T-cell (primary cell): Measurements from ENCODE around the gene TNC. TPM values are rescaled to one million over a fixed set of nuclear protein-coding genes. Genes with fewer than 3 reads are reported as not detected.

Experiments used
- ATAC-seq, 4 experiments: fragments of 200-7000 bp in 3 of 4; fragments of 150-1000 bp in 1 of 4; cut with Tn5 transposase; replicated peaks in 1 of 4; 1 replicate in 3 of 4; 2 replicates in 1 of 4; pipeline ENCODE4 v1.10.0; 2021; ENCODE audit warnings: moderate library complexity in 3 of 4, mild to moderate bottlenecking in 2 of 4, moderate number of reproducible peaks in 1 of 4
- CTCF ChIA-PET, 2 donors: fragments of 300-600 bp; sonication (Branson Sonifier 250); formaldehyde crosslinking; loops; one replicate each; lab custom pipeline; 2022; ENCODE audit warnings: antibody characterized with exemption in 2 of 2; lab: Charles Lee
- POLR2A ChIA-PET, 2 donors: fragments of 300-600 bp; sonication (Branson Sonifier 250); formaldehyde crosslinking; loops; one replicate each; lab custom pipeline; 2022; ENCODE audit warnings: antibody characterized with exemption in 2 of 2; lab: Charles Lee
- DNase-seq, 35 experiments: peaks; one replicate each; pipeline versions ENCODE4 v3.0.0 to v3.0.0-alpha.2; 2013 to 2023
- H3K27ac ChIP-seq: one replicate; pipeline ENCODE4 v1.5.1; 2013; ENCODE audit warnings: low read length
- H3K27me3 ChIP-seq, 2 experiments: replicated peaks in 1 of 2; 1 replicate in 1 of 2; 2 replicates in 1 of 2; pipeline versions ENCODE4 v1.6.1 to v1.7.0; 2013; ENCODE audit warnings: low read length in 1 of 2, mixed read lengths in 1 of 2; ENCODE audit not compliant: control insufficient read depth in 2 of 2, insufficient read depth in 2 of 2; ENCODE audit errors: extremely low read depth in 1 of 2
- H3K36me3 ChIP-seq, 2 donors: 1 replicate in 1 of 2; 2 replicates in 1 of 2; pipeline versions ENCODE4 v1.6.1 to v1.7.0; 2013; ENCODE audit warnings: low read length in 1 of 2; ENCODE audit not compliant: control insufficient read depth in 2 of 2, insufficient read depth in 1 of 2; ENCODE audit errors: extremely low read depth in 1 of 2
- H3K4me1 ChIP-seq, 2 experiments: 1 replicate in 1 of 2; 2 replicates in 1 of 2; pipeline versions ENCODE4 v1.6.1 to v1.7.0; 2013; ENCODE audit warnings: low read length in 2 of 2, mixed read lengths in 1 of 2; ENCODE audit not compliant: insufficient read depth in 2 of 2, control insufficient read depth in 1 of 2; ENCODE audit errors: extremely low read depth in 1 of 2
- H3K4me3 ChIP-seq, 2 donors: 1 replicate in 1 of 2; 2 replicates in 1 of 2; pipeline versions ENCODE4 v1.5.1 to v1.7.0; 2013; ENCODE audit warnings: mild to moderate bottlenecking in 2 of 2, low read length in 1 of 2, moderate library complexity in 1 of 2; ENCODE audit not compliant: control insufficient read depth in 1 of 2; ENCODE audit errors: extremely low read depth in 1 of 2
- H3K9me3 ChIP-seq: 2 replicates; pipeline ENCODE4 v1.7.0; 2013
- H3K27ac Mint-ChIP-seq, 2 donors: one replicate each; pipeline ENCODE4 v1.8.0; 2020 to 2021; ENCODE audit warnings: mild to moderate bottlenecking in 2 of 2, mixed read lengths in 2 of 2
- H3K27me3 Mint-ChIP-seq, 2 donors: one replicate each; pipeline ENCODE4 v1.8.0; 2021 to 2022; ENCODE audit warnings: mixed read lengths in 2 of 2
- H3K36me3 Mint-ChIP-seq: one replicate; pipeline ENCODE4 v1.8.0; 2021; ENCODE audit warnings: mixed read lengths
- H3K4me1 Mint-ChIP-seq, 3 donors: one replicate each; pipeline ENCODE4 v1.8.0; 2020 to 2022; ENCODE audit warnings: mixed read lengths in 3 of 3, mild to moderate bottlenecking in 1 of 3
- H3K4me3 Mint-ChIP-seq, 3 donors: one replicate each; pipeline ENCODE4 v1.8.0; 2020 to 2022; ENCODE audit warnings: mild to moderate bottlenecking in 3 of 3, mixed read lengths in 3 of 3, moderate library complexity in 3 of 3
- H3K9me3 Mint-ChIP-seq, 3 donors: one replicate each; pipeline ENCODE4 v1.8.0; 2020 to 2022; ENCODE audit warnings: mixed read lengths in 3 of 3
- WGBS: methylation state at CpG from one replicate; pipeline ENCODE4 v1.1.5; 2013; ENCODE audit warnings: missing lambda C conversion rate; ENCODE audit not compliant: insufficient coverage; 5-methylcytosine and 5-hydroxymethylcytosine counted together
- total RNA-seq, 35 experiments: library from RNA in 6 of 35; stranded (reverse) in 6 of 35; fragments of 120-200 nt in 1 of 35; gene quantifications; one replicate each; pipeline versions ENCODE4 v1.2.1 to v1.2.4 and lab custom pipeline; 2013 to 2026

The TNC gene
- total RNA-seq, 5 donors from 2014 or later (not counting 1 experiment from before 2014, with no cell fraction given) = 0.16 to 0.29 (median 0.20) TPM; not detected in 2

- Mint-ChIP-seq H3K27me3 (peaks cover 16 to 32% of the 10 kb centered on the region in 2 donors), H3K9me3 (peaks cover 0 to 3% (median 0%) of the 10 kb centered on the region in 3 donors), H3K27ac (no peak overlapping the region), H3K4me1 (peaks cover 0 to 16% (median 0%) of the 10 kb centered on the region in 3 donors), H3K36me3 (no peaks in the 10 kb centered on the region), H3K4me3 (no peak overlapping the region)
- Histone ChIP-seq H3K9me3 (no peaks in the 10 kb centered on the region), H3K4me1 (no peaks in the 10 kb centered on the region), H3K36me3 (no peaks in the 10 kb centered on the region), H3K27me3 (peaks cover 0 to 4% of the 10 kb centered on the region in 2 experiments), H3K4me3 (no peak overlapping the region), H3K27ac (no peak overlapping the region)
- DNase-seq (no peak), ATAC-seq (no peak)
- ChIA-PET POLR2A (no interaction called here), CTCF (no interaction called here)
- WGBS = 83% methylated on average over 1 of the region's 2 CpGs
Observed at GRCh38 chr9:115138151-115138550, 20.2 kb upstream of the TNC start.

- DNase-seq = no peak
- H3K27me3 ChIP-seq = peaks cover 0 to 6% of the 10 kb centered on the region in 2 experiments
- H3K4me3 Mint-ChIP-seq = no peak overlapping the region
- no peaks in the 10 kb centered on the region for H3K4me1 ChIP-seq
- no peak overlapping the region for H3K4me3 ChIP-seq
- no peak for ATAC-seq
- H3K9me3 Mint-ChIP-seq = peaks cover 0 to 3% (median 0%) of the 10 kb centered on the region in 3 donors
- H3K27ac ChIP-seq = no peak overlapping the region
- no peak overlapping the region for H3K27ac Mint-ChIP-seq
- no peaks in the 10 kb centered on the region for H3K9me3 ChIP-seq
- H3K27me3 Mint-ChIP-seq = peaks cover 12 to 28% of the 10 kb centered on the region in 2 donors
- ChIA-PET POLR2A (no interaction called here), CTCF (no interaction called here)
- WGBS = 20% methylated on average over 1 of the region's 2 CpGs
- no peaks in the 10 kb centered on the region for H3K36me3 Mint-ChIP-seq
- no peaks in the 10 kb centered on the region for H3K36me3 ChIP-seq
- H3K4me1 Mint-ChIP-seq = peaks cover 0 to 14% (median 0%) of the 10 kb centered on the region in 3 donors
Observed at GRCh38 chr9:115137526-115137925, 19.6 kb upstream of the TNC start.

GRCh38 chr9:115135821-115136778 lies 18.1 kb upstream of the TNC start:
- H3K4me3 ChIP-seq = no peak overlapping the region
- no peaks in the 10 kb centered on the region for H3K9me3 ChIP-seq
- no peaks in the 10 kb centered on the region for H3K36me3 Mint-ChIP-seq
- H3K4me1 Mint-ChIP-seq = peaks cover 0 to under 1% (median 0%) of the 10 kb centered on the region in 3 donors
- H3K27me3 ChIP-seq = peaks cover 0 to 6% of the 10 kb centered on the region in 2 experiments
- ChIA-PET POLR2A (no interaction called here), CTCF (no interaction called here)
- 84% methylated on average over 6 of the region's 8 CpGs for WGBS
- no peaks in the 10 kb centered on the region for H3K36me3 ChIP-seq
- peaks cover 0 to 3% (median 0%) of the 10 kb centered on the region in 3 donors for H3K9me3 Mint-ChIP-seq
- peaks cover 13 to 27% of the 10 kb centered on the region in 2 donors for H3K27me3 Mint-ChIP-seq
- no peak overlapping the region for H3K4me3 Mint-ChIP-seq
- no peaks in the 10 kb centered on the region for H3K4me1 ChIP-seq
- H3K27ac Mint-ChIP-seq = no peak overlapping the region
- ATAC-seq (no peak), DNase-seq (no peak)
- no peak overlapping the region for H3K27ac ChIP-seq

GRCh38 chr9:115134941-115135340 lies 17.0 kb upstream of the TNC start:
- H3K27ac Mint-ChIP-seq = no peak overlapping the region
- H3K4me3 ChIP-seq = no peak overlapping the region
- H3K27me3 Mint-ChIP-seq = peaks cover 14 to 27% of the 10 kb centered on the region in 2 donors
- no peak overlapping the region for H3K27ac ChIP-seq
- H3K9me3 Mint-ChIP-seq = peaks cover 0 to 3% (median 0%) of the 10 kb centered on the region in 3 donors
- CTCF ChIA-PET = no interaction called here
- H3K4me1 Mint-ChIP-seq = no peaks in the 10 kb centered on the region
- ATAC-seq (no peak), DNase-seq (no peak)
- peaks cover 0 to 6% of the 10 kb centered on the region in 2 experiments for H3K27me3 ChIP-seq
- POLR2A ChIA-PET = no interaction called here
- no CpG with 5 or more reads among the region's 4 CpGs for WGBS
- H3K4me3 Mint-ChIP-seq = no peak overlapping the region
- no peaks in the 10 kb centered on the region for H3K36me3 Mint-ChIP-seq
- no peaks in the 10 kb centered on the region for H3K4me1 ChIP-seq
- H3K36me3 ChIP-seq = no peaks in the 10 kb centered on the region
- no peaks in the 10 kb centered on the region for H3K9me3 ChIP-seq

- H3K9me3 ChIP-seq = no peaks in the 10 kb centered on the region
- no peak overlapping the region for H3K27ac ChIP-seq
- ChIA-PET CTCF (no interaction called here), POLR2A (no interaction called here)
- H3K27ac Mint-ChIP-seq = no peak overlapping the region
- no peaks in the 10 kb centered on the region for H3K36me3 Mint-ChIP-seq
- WGBS = no CpG with 5 or more reads among the region's 2 CpGs
- H3K4me1 Mint-ChIP-seq = no peaks in the 10 kb centered on the region
- no peaks in the 10 kb centered on the region for H3K4me1 ChIP-seq
- H3K27me3 ChIP-seq = peaks cover 0 to 6% of the 10 kb centered on the region in 2 experiments
- no peak for DNase-seq
- H3K4me3 ChIP-seq = no peak overlapping the region
- H3K27me3 Mint-ChIP-seq = peaks cover 17 to 31% of the 10 kb centered on the region in 2 donors
- no peak for ATAC-seq
- H3K4me3 Mint-ChIP-seq = no peak overlapping the region
- H3K9me3 Mint-ChIP-seq = no peaks in the 10 kb centered on the region
- no peaks in the 10 kb centered on the region for H3K36me3 ChIP-seq
Observed at GRCh38 chr9:115133649-115134048, 15.7 kb upstream of the TNC start.

GRCh38 chr9:115132648-115133047 lies 14.7 kb upstream of the TNC start:
- DNase-seq (no peak), ATAC-seq (no peak)
- H3K27ac ChIP-seq = no peak overlapping the region
- Mint-ChIP-seq H3K36me3 (no peaks in the 10 kb centered on the region), H3K4me3 (no peak overlapping the region), H3K4me1 (no peaks in the 10 kb centered on the region), H3K9me3 (no peaks in the 10 kb centered on the region), H3K27me3 (peaks cover 17 to 34% of the 10 kb centered on the region in 2 donors), H3K27ac (no peak overlapping the region)
- H3K4me3 ChIP-seq = no peak overlapping the region
- H3K36me3 ChIP-seq = no peaks in the 10 kb centered on the region
- 91% methylated on average over 9 of the region's 12 CpGs for WGBS
- POLR2A ChIA-PET = no interaction called here
- H3K4me1 ChIP-seq = no peaks in the 10 kb centered on the region
- peaks cover 0 to 6% of the 10 kb centered on the region in 2 experiments for H3K27me3 ChIP-seq
- CTCF ChIA-PET = no interaction called here
- no peaks in the 10 kb centered on the region for H3K9me3 ChIP-seq
